ENCODE results near the gene IPO5.

GRCh38 chr13:98060282-98060681 is 106.8 kb downstream of the IPO5 start:
- TF ChIP-seq EZH2phosphoT487 (IDR thresholded peaks at IDR 0.05; ENCODE audit: borderline replicate concordance, low read depth, low read length), result no peak
- TF ChIP-seq, protein P1, sequence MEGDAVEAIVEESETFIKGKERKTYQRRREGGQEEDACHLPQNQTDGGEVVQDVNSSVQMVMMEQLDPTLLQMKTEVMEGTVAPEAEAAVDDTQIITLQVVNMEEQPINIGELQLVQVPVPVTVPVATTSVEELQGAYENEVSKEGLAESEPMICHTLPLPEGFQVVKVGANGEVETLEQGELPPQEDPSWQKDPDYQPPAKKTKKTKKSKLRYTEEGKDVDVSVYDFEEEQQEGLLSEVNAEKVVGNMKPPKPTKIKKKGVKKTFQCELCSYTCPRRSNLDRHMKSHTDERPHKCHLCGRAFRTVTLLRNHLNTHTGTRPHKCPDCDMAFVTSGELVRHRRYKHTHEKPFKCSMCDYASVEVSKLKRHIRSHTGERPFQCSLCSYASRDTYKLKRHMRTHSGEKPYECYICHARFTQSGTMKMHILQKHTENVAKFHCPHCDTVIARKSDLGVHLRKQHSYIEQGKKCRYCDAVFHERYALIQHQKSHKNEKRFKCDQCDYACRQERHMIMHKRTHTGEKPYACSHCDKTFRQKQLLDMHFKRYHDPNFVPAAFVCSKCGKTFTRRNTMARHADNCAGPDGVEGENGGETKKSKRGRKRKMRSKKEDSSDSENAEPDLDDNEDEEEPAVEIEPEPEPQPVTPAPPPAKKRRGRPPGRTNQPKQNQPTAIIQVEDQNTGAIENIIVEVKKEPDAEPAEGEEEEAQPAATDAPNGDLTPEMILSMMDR (conservative IDR thresholded peaks at IDR 0.05; ENCODE audit: low read length), result no peak
